ENCODE measurements around the gene CCDC102A. TPM values are rescaled to one million over a fixed set of nuclear protein-coding genes. Genes with fewer than 3 reads are reported as not detected.

The CCDC102A gene
- total RNA-seq, 2 donors from 2014 or later = 22.5 to 26.8 TPM

GRCh38 chr16:57514791-57515600, 21.4 kb downstream of the CCDC102A start:
- no peak for TF ChIP-seq POLR2A (IDR thresholded peaks at IDR 0.05)
- TF ChIP-seq CTCF (IDR thresholded peaks at IDR 0.05) = no peak
- no peak for TF ChIP-seq POLR2AphosphoS5 (IDR thresholded peaks at IDR 0.05)
- H3K27ac ChIP-seq = no peak overlapping the region
- H3K27me3 ChIP-seq (replicated peaks; ENCODE audit: insufficient read depth) = no peaks in the 10 kb centered on the region
- 67% methylated on average over 23 of the region's 23 CpGs for WGBS
- H3K4me1 ChIP-seq (replicated peaks) = no peaks in the 10 kb centered on the region
- DNase-seq (ENCODE audit: low spot score) = no peak
- intact Hi-C loops (cut with DNase I) = loop anchor here (5.0 kb wide), 1 partner anchor 38 kb away; no protein-coding TSS in a partner anchor
- H3K4me3 ChIP-seq = no peak overlapping the region
- peaks cover 0 to 7% of the 10 kb centered on the region in 2 donors for H3K36me3 ChIP-seq
- H3K9me3 ChIP-seq = no peaks in the 10 kb centered on the region

GRCh38 chr16:57514371-57514770, 22.0 kb downstream of the CCDC102A start:
- Histone ChIP-seq H3K4me3 (no peak overlapping the region), H3K4me1 (replicated peaks) (no peaks in the 10 kb centered on the region), H3K9me3 (no peaks in the 10 kb centered on the region), H3K27me3 (replicated peaks; ENCODE audit: insufficient read depth) (no peaks in the 10 kb centered on the region), H3K27ac (peak overlapping the region in 1 of 2 donors; percentile 17), H3K36me3 (peaks cover 0 to 7% of the 10 kb centered on the region in 2 donors)
- no peak for TF ChIP-seq CTCF (IDR thresholded peaks at IDR 0.05)
- TF ChIP-seq POLR2A (IDR thresholded peaks at IDR 0.05) = no peak
- TF ChIP-seq POLR2AphosphoS5 (IDR thresholded peaks at IDR 0.05) = no peak
- WGBS = 88% methylated on average over 4 of the region's 4 CpGs
- no peak for DNase-seq (ENCODE audit: low spot score)
- intact Hi-C loops (cut with DNase I) = no loop called here

- intact Hi-C loops (cut with DNase I) = no loop called here
- Histone ChIP-seq H3K4me1 (replicated peaks) (no peaks in the 10 kb centered on the region), H3K36me3 (peaks cover 0 to 7% of the 10 kb centered on the region in 2 donors), H3K27ac (peak overlapping the region in 1 of 2 donors; percentile 17), H3K27me3 (replicated peaks; ENCODE audit: insufficient read depth) (no peaks in the 10 kb centered on the region), H3K9me3 (no peaks in the 10 kb centered on the region), H3K4me3 (no peak overlapping the region)
- DNase-seq (ENCODE audit: low spot score) = no peak
- TF ChIP-seq POLR2AphosphoS5 (IDR thresholded peaks at IDR 0.05) (peak; percentile 17), POLR2A (IDR thresholded peaks at IDR 0.05) (no peak)
- 20% methylated on average over 14 of the region's 14 CpGs for WGBS
Observed at GRCh38 chr16:57513371-57514102, 22.8 kb downstream of the CCDC102A start.

- H3K36me3 ChIP-seq = no peaks in the 10 kb centered on the region
- DNase-seq (ENCODE audit: low spot score) = no peak
- no peaks in the 10 kb centered on the region for H3K9me3 ChIP-seq
- H3K27me3 ChIP-seq (replicated peaks; ENCODE audit: insufficient read depth) = no peaks in the 10 kb centered on the region
- no peaks in the 10 kb centered on the region for H3K4me1 ChIP-seq (replicated peaks)
- H3K4me3 ChIP-seq = no peak overlapping the region
- WGBS = 90% methylated on average over 23 of the region's 23 CpGs
- no peak overlapping the region for H3K27ac ChIP-seq
- intact Hi-C loops (cut with DNase I) = no loop called here
- TF ChIP-seq CTCF (IDR thresholded peaks at IDR 0.05) = no peak
Observed at GRCh38 chr16:57512296-57513001, 23.9 kb downstream of the CCDC102A start.
